B cell (primary cell): ENCODE results near the gene PARG. TPM values are rescaled to one million over a fixed set of nuclear protein-coding genes. Genes with fewer than 3 reads are reported as not detected.

Experiments used
- ATAC-seq: fragments of 200-7000 bp; cut with Tn5 transposase; one replicate; pipeline ENCODE4 v1.10.0; 2021; ENCODE audit warnings: low read depth, mild to moderate bottlenecking, moderate number of reproducible peaks, moderate library complexity
- CTCF ChIA-PET: fragments of 350-600 bp; sonication (Branson Sonifier 250); formaldehyde crosslinking; loops from one replicate; lab custom pipeline; 2021; ENCODE audit warnings: antibody characterized with exemption, inconsistent platforms; lab: Charles Lee
- POLR2A ChIA-PET: fragments of 350-600 bp; sonication (Branson Sonifier 250); formaldehyde crosslinking; loops from one replicate; lab custom pipeline; 2021; ENCODE audit warnings: antibody characterized with exemption; lab: Charles Lee
- DNase-seq: peaks from one replicate; pipeline ENCODE4 v3.0.0; 2013
- H2AFZ ChIP-seq: 2 replicates; pipeline ENCODE4 v1.6.1; 2012; ENCODE audit warnings: mild to moderate bottlenecking, low read depth, low read length; ENCODE audit not compliant: insufficient read depth, poor library complexity, severe bottlenecking
- H3K27ac ChIP-seq, 2 donors: 1 replicate in 1 of 2; 2 replicates in 1 of 2; pipeline ENCODE4 v1.5.1; 2012 to 2013; ENCODE audit warnings: low read length in 2 of 2, mild to moderate bottlenecking in 2 of 2, moderate library complexity in 1 of 2
- H3K27me3 ChIP-seq, 4 experiments: fragments of 200-600 bp in 1 of 4; sonication (generic) in 1 of 4; replicated peaks in 1 of 4; 1 replicate in 2 of 4; 2 replicates in 2 of 4; pipeline versions ENCODE4 v1.6.1 to v1.7.0; 2013 to 2016; ENCODE audit warnings: low read length in 3 of 4, mild to moderate bottlenecking in 2 of 4, mixed read lengths in 1 of 4, moderate library complexity in 1 of 4; ENCODE audit not compliant: insufficient read depth in 4 of 4, control insufficient read depth in 3 of 4; ENCODE audit errors: control extremely low read depth in 1 of 4
- H3K36me3 ChIP-seq, 2 experiments: replicated peaks in 1 of 2; 1 replicate in 1 of 2; 2 replicates in 1 of 2; pipeline versions ENCODE4 v1.6.1 to v1.7.1; 2013; ENCODE audit warnings: low read length in 1 of 2; ENCODE audit not compliant: insufficient read depth in 2 of 2, control insufficient read depth in 1 of 2; ENCODE audit errors: control extremely low read depth in 1 of 2, extremely low read depth in 1 of 2
- H3K4me1 ChIP-seq, 2 donors: fragments of 200-600 bp in 1 of 2; sonication (generic) in 1 of 2; 1 replicate in 1 of 2; 2 replicates in 1 of 2; pipeline versions ENCODE4 v1.5.1 to v1.6.1; 2013 to 2017; ENCODE audit warnings: low read length in 2 of 2; ENCODE audit not compliant: control insufficient read depth in 2 of 2, insufficient read depth in 2 of 2
- H3K4me2 ChIP-seq: replicated peaks from 2 replicates; pipeline ENCODE3; 2012; ENCODE audit warnings: mild to moderate bottlenecking, low read depth, low read length; ENCODE audit not compliant: poor library complexity, severe bottlenecking
- H3K4me3 ChIP-seq, 5 experiments: fragments of 200-600 bp in 1 of 5; sonication (generic) in 1 of 5; 1 replicate in 3 of 5; 2 replicates in 2 of 5; pipeline versions ENCODE4 v1.5.1 to v1.7.0; 2011 to 2016; ENCODE audit warnings: low read length in 4 of 5, mild to moderate bottlenecking in 4 of 5, low read depth in 2 of 5, control low read depth in 1 of 5, moderate library complexity in 1 of 5; ENCODE audit not compliant: insufficient read depth in 1 of 5; ENCODE audit errors: control extremely low read depth in 1 of 5, extremely low read depth in 1 of 5
- H3K79me2 ChIP-seq: fragments of 200-600 bp; sonication (generic); one replicate; pipeline ENCODE4 v1.6.0; 2016; ENCODE audit warnings: low read length; ENCODE audit not compliant: control insufficient read depth, insufficient read depth
- H3K9ac ChIP-seq: fragments of 200-600 bp; sonication (generic); 2 replicates; pipeline ENCODE4 v1.6.1; 2017; ENCODE audit warnings: mild to moderate bottlenecking, low read length, moderate library complexity
- H3K9me3 ChIP-seq, 3 donors: one replicate each; pipeline versions ENCODE4 v1.6.1 to v1.7.1; 2013; ENCODE audit warnings: low read length in 2 of 3; ENCODE audit not compliant: control insufficient read depth in 2 of 3, insufficient read depth in 1 of 3; ENCODE audit errors: control extremely low read depth in 1 of 3
- H4K20me1 ChIP-seq: 2 replicates; pipeline ENCODE4 v1.6.0; 2012; ENCODE audit warnings: mild to moderate bottlenecking, low read length; ENCODE audit not compliant: insufficient read depth, control insufficient read depth, poor library complexity, severe bottlenecking
- H3K27ac Mint-ChIP-seq: one replicate; pipeline ENCODE4 v1.8.0; 2021; ENCODE audit warnings: mixed read lengths
- H3K27me3 Mint-ChIP-seq: one replicate; pipeline ENCODE4 v1.8.0; 2021; ENCODE audit warnings: mixed read lengths
- H3K4me1 Mint-ChIP-seq: one replicate; pipeline ENCODE4 v1.8.0; 2021; ENCODE audit warnings: mixed read lengths
- H3K4me3 Mint-ChIP-seq: one replicate; pipeline ENCODE4 v1.8.0; 2021; ENCODE audit warnings: mixed read lengths
- H3K9me3 Mint-ChIP-seq: one replicate; pipeline ENCODE4 v1.8.0; 2022; ENCODE audit warnings: mixed read lengths; ENCODE audit not compliant: insufficient read depth
- EZH2 ChIP-seq: IDR thresholded peaks from 2 replicates; pipeline ENCODE4 v1.6.1; 2012; ENCODE audit warnings: borderline replicate concordance, low read depth, mild to moderate bottlenecking, moderate library complexity, low read length; ENCODE audit not compliant: insufficient read depth, poor library complexity, severe bottlenecking
- WGBS: methylation state at CpG from one replicate; pipeline ENCODE4 v1.1.5; 2013; ENCODE audit warnings: missing lambda C conversion rate; ENCODE audit not compliant: insufficient coverage; 5-methylcytosine and 5-hydroxymethylcytosine counted together
- intact Hi-C: fragments of 100-400 bp; cut with micrococcal nuclease; formaldehyde crosslinking; loops from one replicate; pipeline ENCODE4 v1.10.0; 2022
- polyA plus RNA-seq: library from polyadenylated mRNA; depleted of rRNA; stranded (reverse); fragments of >200 nt; gene quantifications from 2 replicates; pipeline ENCODE4 v1.2.3, GENCODE V29; 2012
- total RNA-seq, 2 donors: library from RNA; stranded (reverse); fragments of 120-200 nt in 1 of 2; gene quantifications; 1 replicate in 1 of 2; 2 replicates in 1 of 2; pipeline versions ENCODE4 v1.2.3 to v1.2.4, GENCODE V29; 2013 to 2022
- TF ChIP-seq, protein P1 (sequence below): fragments of 200-600 bp; IDR thresholded peaks from one replicate; pipeline ENCODE4 v1.8.0; 2022; ENCODE audit warnings: antibody characterized with exemption, mild to moderate bottlenecking

Gene PARG
- total and polyA plus RNA-seq, 2 donors (not counting 1 experiment from before 2014, with no cell fraction given), result 8.5 to 47.9 TPM

DNA sequence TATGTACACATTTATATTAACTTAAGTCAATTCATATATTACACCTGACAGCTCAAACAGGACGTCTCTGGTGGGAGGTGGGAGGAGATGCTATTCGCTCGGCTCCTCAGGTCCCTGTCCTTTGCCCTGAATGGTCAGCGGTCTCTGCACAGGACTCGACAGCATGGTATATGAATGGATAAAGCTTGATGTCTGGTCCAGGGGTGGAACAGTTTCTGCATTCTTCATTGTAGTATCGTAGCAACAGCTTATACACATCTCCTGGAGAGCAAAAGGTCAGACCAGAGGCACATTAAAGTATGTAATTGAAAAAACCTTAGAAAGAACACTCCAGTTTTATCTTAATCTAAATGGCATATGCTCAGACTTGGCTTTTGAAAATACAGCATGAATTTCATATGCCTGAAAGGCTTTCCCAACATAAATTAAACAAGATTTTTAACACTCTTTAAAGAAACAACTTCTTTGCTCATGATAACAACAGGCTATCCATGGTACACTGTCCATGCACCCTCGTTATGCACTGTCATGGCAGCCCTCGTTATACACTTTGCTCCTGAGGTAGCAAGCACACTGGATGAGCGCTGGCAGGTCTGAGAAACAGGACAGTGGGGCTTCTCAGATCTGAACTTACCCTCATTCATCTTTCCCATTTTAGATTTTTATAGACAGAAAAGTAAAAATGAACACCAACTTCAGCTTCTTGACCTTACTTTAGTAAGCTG is 122.4 kb downstream of the PARG start:
- Mint-ChIP-seq H3K9me3 (no peaks in the 10 kb centered on the region), H3K27ac (no peak overlapping the region), H3K4me1 (no peaks in the 10 kb centered on the region), H3K27me3 (no peaks in the 10 kb centered on the region), H3K4me3 (no peak overlapping the region)
- intact Hi-C loops, result no loop called here
- no peak for ATAC-seq
- ChIA-PET POLR2A (no interaction called here), CTCF (no interaction called here)
- Histone ChIP-seq H3K27me3 (no peaks in the 10 kb centered on the region), H3K36me3 (peaks cover 17 to 30% of the 10 kb centered on the region in 2 experiments), H3K27ac (no peak overlapping the region), H2AFZ (no peak overlapping the region), H3K4me1 (no peaks in the 10 kb centered on the region), H3K4me3 (no peak overlapping the region), H3K79me2 (no peaks in the 10 kb centered on the region), H3K4me2 (no peak overlapping the region), H3K9ac (no peak overlapping the region), H4K20me1 (no peaks in the 10 kb centered on the region), H3K9me3 (no peaks in the 10 kb centered on the region)
- 94% methylated on average over 7 of the region's 9 CpGs for WGBS
- no peak for DNase-seq
- TF ChIP-seq, protein P1, sequence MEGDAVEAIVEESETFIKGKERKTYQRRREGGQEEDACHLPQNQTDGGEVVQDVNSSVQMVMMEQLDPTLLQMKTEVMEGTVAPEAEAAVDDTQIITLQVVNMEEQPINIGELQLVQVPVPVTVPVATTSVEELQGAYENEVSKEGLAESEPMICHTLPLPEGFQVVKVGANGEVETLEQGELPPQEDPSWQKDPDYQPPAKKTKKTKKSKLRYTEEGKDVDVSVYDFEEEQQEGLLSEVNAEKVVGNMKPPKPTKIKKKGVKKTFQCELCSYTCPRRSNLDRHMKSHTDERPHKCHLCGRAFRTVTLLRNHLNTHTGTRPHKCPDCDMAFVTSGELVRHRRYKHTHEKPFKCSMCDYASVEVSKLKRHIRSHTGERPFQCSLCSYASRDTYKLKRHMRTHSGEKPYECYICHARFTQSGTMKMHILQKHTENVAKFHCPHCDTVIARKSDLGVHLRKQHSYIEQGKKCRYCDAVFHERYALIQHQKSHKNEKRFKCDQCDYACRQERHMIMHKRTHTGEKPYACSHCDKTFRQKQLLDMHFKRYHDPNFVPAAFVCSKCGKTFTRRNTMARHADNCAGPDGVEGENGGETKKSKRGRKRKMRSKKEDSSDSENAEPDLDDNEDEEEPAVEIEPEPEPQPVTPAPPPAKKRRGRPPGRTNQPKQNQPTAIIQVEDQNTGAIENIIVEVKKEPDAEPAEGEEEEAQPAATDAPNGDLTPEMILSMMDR, result no peak
- TF ChIP-seq EZH2, result no peak

DNA sequence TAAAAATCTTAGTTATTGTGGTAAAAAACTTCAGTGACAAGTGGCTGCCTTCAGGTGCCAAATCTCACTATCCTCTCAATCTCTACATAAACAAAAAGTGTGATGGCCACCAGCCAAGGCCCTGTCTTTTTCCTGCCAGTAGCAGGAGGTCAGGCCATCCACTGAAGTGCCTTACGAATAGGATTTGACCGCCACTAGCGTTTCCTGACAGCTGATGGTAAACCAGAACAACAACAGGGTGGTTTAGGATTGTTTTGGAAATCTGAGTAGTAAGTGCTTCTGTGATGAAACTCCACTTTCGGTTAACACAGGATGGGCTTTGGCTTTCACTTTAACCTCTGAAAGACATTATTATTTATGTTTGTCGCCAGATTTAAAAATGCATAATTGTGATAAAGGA is 124.0 kb downstream of the PARG start:
- no peak overlapping the region for H3K9ac ChIP-seq
- H3K36me3 ChIP-seq, result peaks cover 15 to 30% of the 10 kb centered on the region in 2 experiments
- H3K9me3 Mint-ChIP-seq, result no peaks in the 10 kb centered on the region
- no peaks in the 10 kb centered on the region for H3K27me3 Mint-ChIP-seq
- H2AFZ ChIP-seq, result no peak overlapping the region
- H3K27me3 ChIP-seq, result no peaks in the 10 kb centered on the region
- ATAC-seq (no peak), DNase-seq (no peak)
- H3K4me1 ChIP-seq, result no peaks in the 10 kb centered on the region
- CTCF ChIA-PET, result no interaction called here
- TF ChIP-seq, protein P1, result no peak
- TF ChIP-seq EZH2, result no peak
- no peak overlapping the region for H3K4me3 ChIP-seq
- POLR2A ChIA-PET, result no interaction called here
- H3K9me3 ChIP-seq, result no peaks in the 10 kb centered on the region
- no peaks in the 10 kb centered on the region for H3K4me1 Mint-ChIP-seq
- H4K20me1 ChIP-seq, result no peaks in the 10 kb centered on the region
- H3K27ac Mint-ChIP-seq, result no peak overlapping the region
- H3K79me2 ChIP-seq, result no peaks in the 10 kb centered on the region
- H3K4me2 ChIP-seq, result no peak overlapping the region
- H3K27ac ChIP-seq, result no peak overlapping the region
- intact Hi-C loops, result no loop called here
- WGBS, result 100% methylated on average over 3 of the region's 5 CpGs
- no peak overlapping the region for H3K4me3 Mint-ChIP-seq
